ENCODE measurements around the gene EGLN2.
"Not testable (repeated sequence)": the region's sequence is repeated elsewhere in the genome, so short reads cannot be mapped to it uniquely, and the experiment has no call there.

DNA sequence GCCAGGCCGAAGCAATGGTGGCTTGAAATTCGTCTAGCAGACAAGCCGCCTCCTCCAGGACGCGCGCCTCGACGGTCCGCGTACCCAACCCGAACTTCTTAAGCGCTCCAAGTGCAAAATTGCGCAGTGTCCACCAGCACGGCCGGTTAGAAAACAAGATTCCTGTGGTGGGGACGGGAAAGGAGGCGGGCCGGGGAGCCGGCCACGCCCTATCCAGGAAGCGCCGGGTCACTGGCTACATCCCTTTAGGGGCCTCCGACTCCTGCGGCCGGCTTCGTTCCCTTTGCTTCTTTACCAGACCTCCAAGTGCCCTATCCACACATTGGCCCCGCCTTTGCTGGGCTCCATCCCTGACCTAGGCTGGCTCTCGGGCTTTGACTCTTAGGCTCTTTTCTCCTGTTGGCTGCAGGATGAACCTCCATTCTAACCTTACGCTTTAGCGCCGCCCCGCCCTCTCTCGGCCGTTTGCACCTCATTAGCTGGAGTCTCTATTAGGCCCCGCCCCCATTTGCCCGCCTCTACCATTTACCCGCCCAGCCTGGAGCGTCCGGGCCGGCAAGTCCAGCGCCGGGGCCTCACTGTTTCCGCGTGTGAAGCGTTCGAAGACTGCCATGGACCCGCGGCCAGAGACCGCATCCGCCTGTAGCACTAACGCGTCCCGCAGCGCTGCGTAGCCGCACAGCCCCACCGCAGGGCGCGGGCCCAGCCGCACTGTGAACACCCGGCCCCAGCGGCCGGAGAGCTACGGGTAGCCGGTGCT lies 11.8 kb downstream of the EGLN2 start:
- not testable (repeated sequence) for TF ChIP-seq POLR2A, EP300 (IDR thresholded peaks at IDR 0.05)
- TF ChIP-seq, protein P1, sequence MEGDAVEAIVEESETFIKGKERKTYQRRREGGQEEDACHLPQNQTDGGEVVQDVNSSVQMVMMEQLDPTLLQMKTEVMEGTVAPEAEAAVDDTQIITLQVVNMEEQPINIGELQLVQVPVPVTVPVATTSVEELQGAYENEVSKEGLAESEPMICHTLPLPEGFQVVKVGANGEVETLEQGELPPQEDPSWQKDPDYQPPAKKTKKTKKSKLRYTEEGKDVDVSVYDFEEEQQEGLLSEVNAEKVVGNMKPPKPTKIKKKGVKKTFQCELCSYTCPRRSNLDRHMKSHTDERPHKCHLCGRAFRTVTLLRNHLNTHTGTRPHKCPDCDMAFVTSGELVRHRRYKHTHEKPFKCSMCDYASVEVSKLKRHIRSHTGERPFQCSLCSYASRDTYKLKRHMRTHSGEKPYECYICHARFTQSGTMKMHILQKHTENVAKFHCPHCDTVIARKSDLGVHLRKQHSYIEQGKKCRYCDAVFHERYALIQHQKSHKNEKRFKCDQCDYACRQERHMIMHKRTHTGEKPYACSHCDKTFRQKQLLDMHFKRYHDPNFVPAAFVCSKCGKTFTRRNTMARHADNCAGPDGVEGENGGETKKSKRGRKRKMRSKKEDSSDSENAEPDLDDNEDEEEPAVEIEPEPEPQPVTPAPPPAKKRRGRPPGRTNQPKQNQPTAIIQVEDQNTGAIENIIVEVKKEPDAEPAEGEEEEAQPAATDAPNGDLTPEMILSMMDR (IDR thresholded peaks at IDR 0.05), result peak in 1 of 4 experiments; percentile 15
- peak in 3 of 4 donors; percentile 41 to 69 (median 66) for TF ChIP-seq POLR2AphosphoS5 (IDR thresholded peaks at IDR 0.05)

Measured in sigmoid colon (tissue), 4 donors.